DND-41 (cell line): ENCODE data around the gene SETDB1.

Experiments
- ATAC-seq: fragments of 200-7000 bp; cut with Tn5 transposase; 3 replicates; pipeline ENCODE4 v1.9.1; 2021; ENCODE audit warnings: low read depth; ENCODE audit not compliant: insufficient read depth
- DNase-seq: peaks from one replicate; pipeline ENCODE4 v3.0.0-alpha.2; 2020
- H2AFZ ChIP-seq: 2 replicates; pipeline ENCODE4 v1.6.0; 2012; ENCODE audit warnings: low read depth, low read length
- H3K27ac ChIP-seq: 2 replicates; pipeline ENCODE4 v1.5.1; 2012; ENCODE audit warnings: low read length, inconsistent platforms
- H3K27me3 ChIP-seq: fragments of 200-600 bp; sonication (generic); 2 replicates; pipeline ENCODE4 v1.6.0; 2012; ENCODE audit warnings: low read length, mild to moderate bottlenecking, inconsistent platforms; ENCODE audit not compliant: insufficient read depth, poor library complexity
- H3K36me3 ChIP-seq: 2 replicates; pipeline ENCODE4 v1.5.1; 2012; ENCODE audit warnings: low read length, inconsistent platforms; ENCODE audit not compliant: insufficient read depth
- H3K4me1 ChIP-seq: 2 replicates; pipeline ENCODE4 v1.5.1; 2012; ENCODE audit warnings: mild to moderate bottlenecking, low read length; ENCODE audit not compliant: insufficient read depth
- H3K4me2 ChIP-seq: 2 replicates; pipeline ENCODE4 v1.6.0; 2012; ENCODE audit warnings: mild to moderate bottlenecking, moderate library complexity, low read length, inconsistent platforms; ENCODE audit not compliant: insufficient read depth
- H3K4me3 ChIP-seq, 2 experiments: fragments of 200-600 bp in 1 of 2; shearing (Covaris generic) in 1 of 2; 2 replicates each; pipeline ENCODE4 v1.5.1; 2012 to 2016; ENCODE audit warnings: inconsistent platforms in 2 of 2, low read length in 2 of 2, mild to moderate bottlenecking in 2 of 2, low read depth in 1 of 2, moderate library complexity in 1 of 2
- H3K79me2 ChIP-seq: 2 replicates; pipeline ENCODE4 v1.6.0; 2012; ENCODE audit warnings: low read length, inconsistent platforms; ENCODE audit not compliant: insufficient read depth
- H3K9ac ChIP-seq: 2 replicates; pipeline ENCODE4 v1.6.0; 2012; ENCODE audit warnings: low read depth, mild to moderate bottlenecking, inconsistent platforms, low read length, moderate library complexity
- H3K9me3 ChIP-seq: 2 replicates; pipeline ENCODE4 v1.5.1; 2012; ENCODE audit warnings: low read length, moderate library complexity, mild to moderate bottlenecking, inconsistent platforms; ENCODE audit not compliant: insufficient read depth, severe bottlenecking
- H4K20me1 ChIP-seq: 2 replicates; pipeline ENCODE4 v1.6.0; 2012; ENCODE audit warnings: low read length; ENCODE audit not compliant: insufficient read depth
- EZH2 ChIP-seq: IDR thresholded peaks from 3 replicates; pipeline ENCODE4 v1.6.1; 2012; ENCODE audit warnings: borderline replicate concordance, low read depth, mild to moderate bottlenecking, moderate library complexity, low read length, inconsistent platforms; ENCODE audit not compliant: severe bottlenecking
- TF ChIP-seq, protein P1 (sequence below): IDR thresholded peaks from 2 replicates; pipeline ENCODE4 v1.5.1; 2012; ENCODE audit warnings: borderline replicate concordance, low read length, moderate library complexity, mild to moderate bottlenecking; ENCODE audit not compliant: poor library complexity, severe bottlenecking; ENCODE audit errors: extremely low read depth

Gene SETDB1

DNA sequence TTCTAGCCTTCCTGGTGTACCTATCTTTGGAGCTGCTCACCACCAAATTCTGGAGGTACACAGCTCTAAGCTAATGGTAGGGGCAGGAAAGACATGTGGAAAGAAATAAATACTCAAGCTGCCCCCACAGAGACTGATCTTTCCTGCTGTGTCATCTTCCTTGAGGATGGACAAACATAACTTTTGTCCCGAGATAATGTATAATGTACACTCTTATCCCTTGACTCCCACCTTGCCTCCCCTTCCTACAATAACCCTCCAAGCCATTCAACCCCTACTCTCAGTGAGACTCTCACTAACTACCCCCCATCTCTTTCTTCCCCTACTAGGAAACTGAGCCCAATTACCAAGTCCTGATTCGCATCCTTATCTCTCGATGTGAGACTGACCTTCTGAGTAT lies 68.1 kb downstream of the SETDB1 start:
- DNase-seq (no peak), ATAC-seq (no peak)
- no peaks in the 10 kb centered on the region for H3K79me2 ChIP-seq
- H3K27ac ChIP-seq, result no peak overlapping the region
- H3K9me3 ChIP-seq, result no peaks in the 10 kb centered on the region
- no peak overlapping the region for H3K4me2 ChIP-seq
- H4K20me1 ChIP-seq, result no peaks in the 10 kb centered on the region
- H3K4me3 ChIP-seq, result no peak overlapping the region
- peaks cover 8% of the 10 kb centered on the region for H3K4me1 ChIP-seq
- H3K36me3 ChIP-seq, result no peaks in the 10 kb centered on the region; the same call in 1 of the 2 replicates
- no peak overlapping the region for H2AFZ ChIP-seq
- H3K9ac ChIP-seq, result no peak overlapping the region
- H3K27me3 ChIP-seq, result no peaks in the 10 kb centered on the region
- no peak for TF ChIP-seq EZH2
- TF ChIP-seq, protein P1, sequence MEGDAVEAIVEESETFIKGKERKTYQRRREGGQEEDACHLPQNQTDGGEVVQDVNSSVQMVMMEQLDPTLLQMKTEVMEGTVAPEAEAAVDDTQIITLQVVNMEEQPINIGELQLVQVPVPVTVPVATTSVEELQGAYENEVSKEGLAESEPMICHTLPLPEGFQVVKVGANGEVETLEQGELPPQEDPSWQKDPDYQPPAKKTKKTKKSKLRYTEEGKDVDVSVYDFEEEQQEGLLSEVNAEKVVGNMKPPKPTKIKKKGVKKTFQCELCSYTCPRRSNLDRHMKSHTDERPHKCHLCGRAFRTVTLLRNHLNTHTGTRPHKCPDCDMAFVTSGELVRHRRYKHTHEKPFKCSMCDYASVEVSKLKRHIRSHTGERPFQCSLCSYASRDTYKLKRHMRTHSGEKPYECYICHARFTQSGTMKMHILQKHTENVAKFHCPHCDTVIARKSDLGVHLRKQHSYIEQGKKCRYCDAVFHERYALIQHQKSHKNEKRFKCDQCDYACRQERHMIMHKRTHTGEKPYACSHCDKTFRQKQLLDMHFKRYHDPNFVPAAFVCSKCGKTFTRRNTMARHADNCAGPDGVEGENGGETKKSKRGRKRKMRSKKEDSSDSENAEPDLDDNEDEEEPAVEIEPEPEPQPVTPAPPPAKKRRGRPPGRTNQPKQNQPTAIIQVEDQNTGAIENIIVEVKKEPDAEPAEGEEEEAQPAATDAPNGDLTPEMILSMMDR, result no peak

DNA sequence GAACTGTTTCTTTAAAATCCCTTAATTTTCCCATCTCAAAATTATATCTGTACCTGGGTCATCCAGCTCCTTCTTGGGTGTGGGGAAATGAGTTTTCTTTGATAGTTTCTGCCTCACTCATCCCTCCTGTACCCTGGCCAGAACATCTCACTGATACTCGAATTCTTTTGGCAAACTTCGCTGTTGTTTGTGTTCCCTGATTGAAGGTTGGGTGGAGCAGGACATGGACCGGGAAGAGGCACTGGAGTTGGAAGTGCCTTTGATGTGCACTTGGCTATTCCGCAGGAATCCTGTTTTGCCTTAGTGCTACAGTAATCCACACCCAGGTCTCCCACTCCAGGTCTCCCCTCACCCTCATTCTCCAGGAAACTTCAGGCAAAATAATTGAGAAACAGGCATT lies 69.3 kb downstream of the SETDB1 start:
- peak overlapping the region; percentile 66 for H3K4me2 ChIP-seq
- H2AFZ ChIP-seq, result peak overlapping the region; percentile 93

DNA sequence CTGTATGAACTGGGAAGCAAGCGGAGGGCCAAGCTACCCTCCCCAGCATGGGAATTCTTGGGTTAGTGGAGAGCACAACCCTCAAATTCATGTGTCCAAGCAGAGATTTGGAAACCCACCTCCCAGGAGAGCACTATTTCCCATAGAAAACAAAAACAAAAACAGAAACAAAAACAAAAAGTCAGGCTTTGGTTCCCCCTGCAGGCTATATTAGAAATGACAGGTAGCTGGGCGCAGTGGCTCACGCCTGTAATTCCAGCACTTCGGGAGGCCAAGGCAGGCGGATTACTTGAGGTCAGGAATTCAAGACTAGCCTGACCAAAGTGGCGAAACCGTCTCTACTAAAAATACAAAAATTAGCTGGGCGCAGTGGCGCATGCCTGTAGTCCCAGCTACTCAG lies 69.7 kb downstream of the SETDB1 start:
- peaks cover 8% of the 10 kb centered on the region for H3K4me1 ChIP-seq
- H4K20me1 ChIP-seq, result no peaks in the 10 kb centered on the region
- H3K27ac ChIP-seq, result peak overlapping the region; percentile 60; the same call in 1 of the 2 replicates
- H3K9me3 ChIP-seq, result no peaks in the 10 kb centered on the region
- H3K27me3 ChIP-seq, result no peaks in the 10 kb centered on the region
- peak overlapping the region; percentile 93 for H2AFZ ChIP-seq
- peak; percentile 66 for ATAC-seq
- peak overlapping the region in 1 of 2 experiments; percentile 43; a peak in 1 of 4 replicates for H3K4me3 ChIP-seq
- peak; percentile 45 for DNase-seq
- H3K36me3 ChIP-seq, result no peaks in the 10 kb centered on the region; the same call in 1 of the 2 replicates
- peak overlapping the region; percentile 22; the same call in 1 of the 2 replicates for H3K9ac ChIP-seq
- TF ChIP-seq EZH2, result no peak
- TF ChIP-seq, protein P1, result peak; percentile 74
- H3K4me2 ChIP-seq, result peak overlapping the region; percentile 66
- H3K79me2 ChIP-seq, result no peaks in the 10 kb centered on the region

More for the DNA sequence above, 69.3 kb downstream of the SETDB1 start:
- Histone ChIP-seq H3K4me1 (peaks cover 8% of the 10 kb centered on the region), H3K27me3 (no peaks in the 10 kb centered on the region), H3K9me3 (no peaks in the 10 kb centered on the region), H4K20me1 (no peaks in the 10 kb centered on the region), H3K36me3 (no peaks in the 10 kb centered on the region; the same call in 1 of the 2 replicates), H3K9ac (peak overlapping the region; percentile 22; the same call in 1 of the 2 replicates), H3K4me3 (0 out of 4 replicates have a peak overlapping the region, but pooled peaks of 1 of the 2 experiments have one; percentile 43), H3K27ac (peak overlapping the region; percentile 60; the same call in 1 of the 2 replicates), H3K79me2 (no peaks in the 10 kb centered on the region)
- TF ChIP-seq, protein P1, result no peak
- no peak for TF ChIP-seq EZH2
- DNase-seq, result no peak
- no peak for ATAC-seq
